Body of pancreas (tissue), 4 donors: ENCODE results near the gene HSD17B10.

ENCODE experiments used
- CTCF ChIP-seq, 7 experiments: fragments of 450-650 bp in 4 of 7; fragments of 200-600 bp in 3 of 7; sonication (generic) in 3 of 7; IDR thresholded peaks; one replicate each; pipeline ENCODE4 v1.5.1; 2016 to 2019; ENCODE audit warnings: antibody characterized with exemption in 7 of 7
- POLR2A ChIP-seq, 3 donors: fragments of 450-650 bp; IDR thresholded peaks; one replicate each; pipeline ENCODE4 v1.6.1; 2016; ENCODE audit warnings: antibody characterized with exemption in 3 of 3, mild to moderate bottlenecking in 2 of 3

DNA sequence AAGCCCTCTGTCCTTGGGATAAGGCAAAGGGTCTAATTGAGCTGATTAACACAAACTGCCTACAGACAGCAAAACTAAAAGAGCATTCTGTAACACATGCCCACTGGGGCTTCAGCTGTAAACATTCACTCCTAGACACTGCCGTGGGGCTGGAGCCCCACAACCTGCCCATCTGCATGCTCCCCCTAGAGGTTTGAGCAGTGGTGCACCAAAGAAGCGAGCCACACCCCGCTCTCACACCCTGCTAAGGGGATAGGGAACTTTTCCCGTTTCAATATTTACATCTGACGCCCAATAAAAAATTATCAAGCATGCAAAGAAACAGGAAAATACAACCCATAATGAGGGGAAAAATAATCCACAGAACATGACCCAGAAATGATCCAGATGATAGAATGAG lies 46.9 kb upstream of the HSD17B10 start:
- TF ChIP-seq POLR2A (IDR thresholded peaks at IDR 0.05): no peak
- peak in 6 of 7 experiments; percentile 9 to 39 (median 22) for TF ChIP-seq CTCF (IDR thresholded peaks at IDR 0.05)
